DMS79 treated with DMSO at 0.1 percent for 48 hours (cell line): ENCODE measurements around the gene BUB1B.
"Not testable (repeated sequence)": the region's sequence is repeated elsewhere in the genome, so short reads cannot be mapped to it uniquely, and the experiment has no call there.

ENCODE experiments used
- DNase-seq: peaks from one replicate; lab custom pipeline; 2025; lab: John Stamatoyannopoulos, UW

The BUB1B gene, protein sequence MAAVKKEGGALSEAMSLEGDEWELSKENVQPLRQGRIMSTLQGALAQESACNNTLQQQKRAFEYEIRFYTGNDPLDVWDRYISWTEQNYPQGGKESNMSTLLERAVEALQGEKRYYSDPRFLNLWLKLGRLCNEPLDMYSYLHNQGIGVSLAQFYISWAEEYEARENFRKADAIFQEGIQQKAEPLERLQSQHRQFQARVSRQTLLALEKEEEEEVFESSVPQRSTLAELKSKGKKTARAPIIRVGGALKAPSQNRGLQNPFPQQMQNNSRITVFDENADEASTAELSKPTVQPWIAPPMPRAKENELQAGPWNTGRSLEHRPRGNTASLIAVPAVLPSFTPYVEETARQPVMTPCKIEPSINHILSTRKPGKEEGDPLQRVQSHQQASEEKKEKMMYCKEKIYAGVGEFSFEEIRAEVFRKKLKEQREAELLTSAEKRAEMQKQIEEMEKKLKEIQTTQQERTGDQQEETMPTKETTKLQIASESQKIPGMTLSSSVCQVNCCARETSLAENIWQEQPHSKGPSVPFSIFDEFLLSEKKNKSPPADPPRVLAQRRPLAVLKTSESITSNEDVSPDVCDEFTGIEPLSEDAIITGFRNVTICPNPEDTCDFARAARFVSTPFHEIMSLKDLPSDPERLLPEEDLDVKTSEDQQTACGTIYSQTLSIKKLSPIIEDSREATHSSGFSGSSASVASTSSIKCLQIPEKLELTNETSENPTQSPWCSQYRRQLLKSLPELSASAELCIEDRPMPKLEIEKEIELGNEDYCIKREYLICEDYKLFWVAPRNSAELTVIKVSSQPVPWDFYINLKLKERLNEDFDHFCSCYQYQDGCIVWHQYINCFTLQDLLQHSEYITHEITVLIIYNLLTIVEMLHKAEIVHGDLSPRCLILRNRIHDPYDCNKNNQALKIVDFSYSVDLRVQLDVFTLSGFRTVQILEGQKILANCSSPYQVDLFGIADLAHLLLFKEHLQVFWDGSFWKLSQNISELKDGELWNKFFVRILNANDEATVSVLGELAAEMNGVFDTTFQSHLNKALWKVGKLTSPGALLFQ

DNA sequence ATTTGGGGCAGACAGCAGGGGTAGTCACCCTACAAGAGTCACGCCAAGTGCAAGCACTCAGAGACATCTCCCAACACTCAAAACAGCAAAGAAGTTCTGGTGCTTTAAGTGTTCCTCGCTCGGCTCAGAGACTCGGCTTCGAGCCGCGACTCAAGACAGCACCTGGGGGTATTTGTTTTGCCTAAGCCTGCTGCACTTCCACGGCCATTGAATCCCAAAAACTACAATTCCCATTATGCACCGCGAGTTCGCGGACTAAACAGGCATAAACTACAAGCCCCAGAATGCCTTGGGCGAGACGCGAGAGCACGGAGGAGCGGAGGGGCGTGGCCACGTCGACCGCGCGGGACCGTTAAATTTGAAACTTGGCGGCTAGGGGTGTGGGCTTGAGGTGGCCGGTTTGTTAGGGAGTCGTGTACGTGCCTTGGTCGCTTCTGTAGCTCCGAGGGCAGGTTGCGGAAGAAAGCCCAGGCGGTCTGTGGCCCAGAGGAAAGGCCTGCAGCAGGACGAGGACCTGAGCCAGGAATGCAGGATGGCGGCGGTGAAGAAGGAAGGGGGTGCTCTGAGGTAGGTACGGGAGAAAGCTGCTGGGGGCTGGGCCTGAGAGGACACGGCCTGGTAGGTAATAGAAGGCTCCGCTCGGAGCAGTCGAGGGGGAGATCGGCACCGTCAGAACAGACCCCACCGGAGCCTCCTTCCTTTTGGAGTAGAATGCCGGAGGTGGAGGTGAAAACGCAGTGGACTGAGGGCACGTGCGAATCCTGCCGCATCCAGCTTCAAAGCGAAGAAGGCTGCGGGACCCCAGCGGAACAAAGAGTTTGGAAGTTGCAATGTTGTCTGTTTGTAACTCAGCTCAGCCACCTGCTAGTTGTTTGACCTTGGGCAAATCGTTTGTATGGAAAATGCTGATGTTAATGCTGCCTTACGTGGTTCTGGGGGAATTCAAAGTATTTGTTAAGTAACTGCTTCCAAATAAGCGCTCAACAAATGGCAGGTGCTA lies at the start of gene BUB1B:
BUB1B (plus strand) TSS at position 381 of the 1,000 bp plus-strand sequence; CDS start at position 533, 152 bp downstream.
- DNase-seq, result peak; percentile 84

DNA sequence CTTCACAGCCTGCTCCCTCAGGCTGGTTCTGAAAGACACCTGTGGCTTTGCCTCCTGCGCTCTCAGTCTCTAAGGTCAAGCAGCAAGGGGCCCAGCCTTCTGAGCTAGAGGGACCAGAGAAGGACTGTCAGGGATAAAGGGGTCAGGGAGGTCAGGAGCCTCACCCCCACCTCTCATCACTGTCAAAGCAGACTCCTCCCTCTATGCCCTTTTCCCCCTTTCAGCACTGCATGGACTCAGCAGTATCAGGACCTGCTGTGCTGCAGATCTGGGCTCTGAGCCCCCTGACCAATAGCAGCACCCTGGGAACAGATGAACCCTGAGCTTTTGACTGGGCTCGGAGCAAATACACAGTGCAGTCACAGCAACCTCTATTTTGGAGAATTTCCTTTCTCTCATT lies 49.0 kb upstream of the BUB1B start:
- no peak for DNase-seq

GRCh38 chr15:40112789-40113188 lies 48.1 kb upstream of the BUB1B start:
- no peak for DNase-seq

DNA sequence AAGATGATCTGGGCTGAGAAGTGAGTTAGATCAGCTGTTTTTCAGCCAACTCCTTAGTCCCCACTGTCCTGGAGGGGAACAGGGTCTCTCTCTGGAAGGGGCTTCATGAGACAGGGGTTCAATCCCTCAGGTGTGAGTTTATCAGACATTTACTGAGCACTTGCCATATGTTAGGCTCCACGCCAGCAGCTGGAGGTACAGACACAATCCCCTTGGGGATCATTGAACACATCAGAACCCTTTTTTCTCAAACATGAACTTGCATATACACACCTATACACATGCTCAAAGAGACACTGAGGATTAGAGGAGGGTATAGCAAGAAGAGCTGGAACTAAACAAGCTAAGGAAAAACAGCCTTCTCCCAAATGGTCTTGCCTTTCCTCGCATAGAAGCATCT lies 46.7 kb upstream of the BUB1B start:
- no peak for DNase-seq

- not testable (repeated sequence) for DNase-seq
These were observed 45.8 kb upstream of the BUB1B start for GRCh38 chr15:40115106-40115505.

DNA sequence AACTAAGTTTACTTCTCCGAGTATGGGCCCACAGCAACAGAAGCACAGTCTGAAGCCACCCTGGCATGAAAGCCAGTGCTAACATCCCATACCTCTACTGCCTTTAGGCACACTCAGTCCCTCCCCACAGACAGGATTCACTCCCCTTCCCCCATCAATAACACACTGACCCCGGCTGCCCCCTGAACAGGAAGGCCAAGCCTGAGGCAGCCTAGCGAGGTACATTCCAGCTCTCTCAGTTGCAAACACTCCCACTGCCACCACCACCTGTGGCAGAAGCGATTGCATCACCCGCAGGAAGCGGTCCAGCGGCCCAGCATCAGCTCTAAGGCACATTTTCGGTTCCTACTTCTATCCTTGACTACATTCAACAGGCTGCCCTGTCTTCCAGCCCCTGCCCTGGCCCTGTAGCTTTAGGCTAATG lies 45.2 kb upstream of the BUB1B start:
- no peak for DNase-seq

DNA sequence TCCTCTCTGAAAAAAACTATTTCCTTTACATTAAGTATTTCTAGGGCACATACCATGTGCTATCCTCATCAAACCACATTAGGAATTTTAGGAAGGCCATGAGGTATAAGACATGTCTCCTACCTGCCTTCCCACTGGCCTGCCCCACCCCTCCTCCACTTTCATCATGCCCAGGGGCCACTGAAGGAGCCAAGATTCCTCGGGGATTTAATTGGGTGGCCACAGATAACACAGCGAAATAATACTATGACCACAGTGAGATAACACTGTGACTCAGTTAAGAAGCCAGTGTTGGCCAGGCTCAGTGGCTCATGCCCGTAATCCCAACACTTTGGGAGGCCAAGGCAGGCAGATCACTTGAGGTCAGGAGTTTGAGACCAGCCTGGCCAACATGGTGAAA lies 42.4 kb upstream of the BUB1B start:
- DNase-seq, result no peak

- no peak for DNase-seq
These were observed 38.8 kb upstream of the BUB1B start for GRCh38 chr15:40121911-40122638.

DNA sequence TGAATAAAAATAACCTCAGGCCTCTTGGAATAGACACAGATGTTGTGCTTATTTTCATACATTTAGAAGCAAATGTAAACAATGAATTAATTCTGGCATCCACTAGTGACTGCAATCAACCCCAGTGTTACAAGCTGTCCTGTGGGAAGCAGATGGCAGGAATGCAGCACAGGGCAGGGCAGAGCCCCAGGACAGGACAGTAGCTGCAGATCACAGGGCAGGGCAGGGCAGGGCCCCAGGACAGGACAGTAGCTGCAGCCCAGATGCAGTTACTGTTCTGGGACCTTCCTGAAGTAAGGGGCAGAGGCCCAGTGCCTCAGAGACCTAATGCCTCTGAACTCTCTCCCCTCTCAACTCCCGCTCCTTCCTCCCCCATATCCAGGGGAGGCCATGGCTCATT lies 37.9 kb upstream of the BUB1B start:
- not testable (repeated sequence) for DNase-seq

GRCh38 chr15:40123863-40124262 lies 37.0 kb upstream of the BUB1B start:
- DNase-seq, result not testable (repeated sequence)

DNA sequence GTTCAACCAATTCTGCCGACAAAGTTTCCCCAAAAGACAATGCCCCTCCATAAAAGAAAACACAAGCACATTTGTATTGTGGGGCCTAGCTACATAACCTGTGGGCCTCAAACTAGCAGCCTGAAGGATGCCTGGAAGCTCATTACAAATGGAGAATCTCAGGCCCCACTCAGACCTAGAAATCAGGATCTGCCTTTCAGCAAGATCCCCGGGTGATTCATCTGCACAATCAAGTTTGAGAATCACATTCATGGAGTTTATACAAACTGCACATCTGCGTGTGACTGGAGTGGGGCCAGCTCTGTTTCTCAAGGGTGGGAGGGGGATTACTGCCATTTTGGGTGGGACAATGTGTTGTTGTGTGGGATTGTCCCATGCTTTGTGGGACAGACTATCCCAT lies 36.5 kb upstream of the BUB1B start:
- DNase-seq, result not testable (repeated sequence)

GRCh38 chr15:40124807-40125285 lies 36.0 kb upstream of the BUB1B start:
- peak; percentile 7 for DNase-seq

GRCh38 chr15:40125950-40126349 lies 34.9 kb upstream of the BUB1B start:
- DNase-seq, result no peak

- DNase-seq, result no peak
These were observed 31.9 kb upstream of the BUB1B start for GRCh38 chr15:40128766-40129660.

- DNase-seq, result no peak
These were observed 30.8 kb upstream of the BUB1B start for GRCh38 chr15:40130118-40130517.

DNA sequence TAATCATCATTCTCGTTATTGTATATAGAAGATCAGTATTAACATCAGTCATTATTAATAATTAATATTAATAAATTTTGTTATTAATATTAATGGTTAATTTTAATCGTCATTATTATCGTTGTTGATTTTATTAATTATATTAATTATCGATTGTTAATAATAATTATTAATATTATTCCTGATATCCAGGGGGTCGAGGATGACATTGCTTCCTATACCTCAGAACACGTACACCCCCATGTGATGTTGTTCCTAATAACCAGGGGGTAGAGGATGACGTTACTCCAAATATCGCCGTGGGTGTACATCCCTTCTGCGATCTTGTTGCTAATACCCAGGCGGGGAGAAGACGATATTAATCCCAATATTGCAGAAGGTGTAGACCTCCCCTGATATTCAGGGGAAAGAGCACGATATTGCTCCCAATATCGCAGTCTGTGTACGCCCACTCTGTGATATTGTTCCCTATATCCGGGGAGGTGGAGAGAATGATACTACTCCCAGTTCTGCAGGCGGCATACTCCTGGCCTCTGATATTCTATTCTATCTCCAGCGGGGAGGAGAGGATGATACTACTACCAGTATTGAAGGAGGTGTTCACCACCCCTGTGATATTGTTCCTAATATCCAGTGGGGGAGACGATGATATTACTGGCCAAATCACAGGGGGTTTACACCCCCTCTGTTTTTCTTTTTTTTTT lies 29.9 kb upstream of the BUB1B start:
- no peak for DNase-seq

GRCh38 chr15:40133544-40133943 lies 27.3 kb upstream of the BUB1B start:
- DNase-seq, result no peak

GRCh38 chr15:40134885-40135284 lies 26.0 kb upstream of the BUB1B start:
- DNase-seq, result peak; percentile 26
